Heart right ventricle (tissue), 16 donors: ENCODE results near the gene ALG10B. TPM values are rescaled to one million over a fixed set of nuclear protein-coding genes. Genes with fewer than 3 reads are reported as not detected.

ENCODE experiments used
- ATAC-seq, 8 donors: fragments of 200-7000 bp; cut with Tn5 transposase; one replicate each; pipeline ENCODE4 v1.9.1; 2020; ENCODE audit warnings: mild to moderate bottlenecking in 8 of 8, moderate library complexity in 8 of 8, moderate number of reproducible peaks in 1 of 8
- DNase-seq, 2 donors: peaks; one replicate each; pipeline ENCODE4 v3.0.0-alpha.2; 2020
- H3K27ac ChIP-seq, 10 donors: fragments of 200-600 bp; sonication (generic) in 2 of 10; one replicate each; pipeline versions ENCODE4 v1.5.0 to v1.8.0; 2020 to 2022; ENCODE audit warnings: mild to moderate bottlenecking in 3 of 10
- H3K27me3 ChIP-seq, 7 donors: fragments of 200-600 bp; one replicate each; pipeline ENCODE4 v1.8.0; 2021 to 2022; ENCODE audit warnings: mild to moderate bottlenecking in 2 of 7
- H3K36me3 ChIP-seq, 9 donors: fragments of 200-600 bp; sonication (generic) in 1 of 9; one replicate each; pipeline versions ENCODE4 v1.5.0 to v1.8.0; 2020 to 2022; ENCODE audit warnings: mild to moderate bottlenecking in 2 of 9
- H3K4me1 ChIP-seq, 9 donors: fragments of 200-600 bp; sonication (generic) in 1 of 9; one replicate each; pipeline versions ENCODE4 v1.5.0 to v1.8.0; 2020 to 2022; ENCODE audit warnings: mild to moderate bottlenecking in 4 of 9
- H3K4me3 ChIP-seq, 10 donors: fragments of 200-600 bp; sonication (generic) in 2 of 10; one replicate each; pipeline versions ENCODE4 v1.5.0 to v1.8.0; 2020 to 2022; ENCODE audit warnings: mild to moderate bottlenecking in 7 of 10, moderate library complexity in 2 of 10
- H3K9me3 ChIP-seq, 11 donors: fragments of 200-600 bp in 10 of 11; sonication (generic) in 2 of 11; one replicate each; pipeline versions ENCODE4 v1.5.0 to v1.8.0; 2013 to 2022; ENCODE audit warnings: mild to moderate bottlenecking in 2 of 11, control low read depth in 1 of 11, moderate library complexity in 1 of 11
- CTCF ChIP-seq, 9 donors: fragments of 200-600 bp; sonication (generic) in 2 of 9; IDR thresholded peaks; one replicate each; pipeline versions ENCODE4 v1.5.0 to v1.8.0; 2021 to 2022; ENCODE audit warnings: antibody characterized with exemption in 9 of 9, mild to moderate bottlenecking in 5 of 9, moderate library complexity in 1 of 9
- WGBS, 2 donors: extraction: QIAGEN DNeasy Blood & Tissue Kit; methylation state at CpG; one replicate each; pipeline ENCODE4 v1.1.7; 2013; ENCODE audit warnings: inconsistent platforms in 1 of 2; 5-methylcytosine and 5-hydroxymethylcytosine counted together
- intact Hi-C, 10 donors: fragments of 100-400 bp; cut with DNase I; formaldehyde crosslinking; loops; one replicate each; pipeline versions ENCODE4 v1.11.1 to v1.14.2; 2022
- polyA plus RNA-seq, 2 donors: library from polyadenylated mRNA; stranded (reverse); fragments of 200-250 nt; gene quantifications; one replicate each; pipeline ENCODE4 v1.2.3, GENCODE V29; 2013
- total RNA-seq, 10 donors: library from RNA; stranded (reverse); fragmentation: NEBNext Ultra II Directional in 3 of 10; extraction: Animal tissue kit (Norgen Biotek cat#: 25700) in 3 of 10; gene quantifications; one replicate each; pipeline versions ENCODE4 v1.2.1 to v1.2.4, GENCODE V29; 2021 to 2023
- donor health status: Arrhythmogenic right ventricular cardiomyopathy.
- donor health status: ischemic (EF 13 %, LVEDD 7.1; RV severe dilation, severe dysfunction).
- donor health status: healthy with polysubstance abuse.
- donor health status: DM: no; HTN: yes; CAD: no.
- donor health status: DM: no; HTN: no; CAD: no.
- donor health status: ischemic (EF 25% LVEDD 6.9; RV normal size, moderate dysfunction).
- donor health status: ischemic (EF 25% LVEDD 5.7; RV mildly dilated, moderate dysfunction).
- donor health status: healthy.
- donor health status: DM: yes; HTN: yes; CAD: no.
- donor health status: Ischemic cardiomyopathy.
- donor health status: ischemic (EF 35%, LVEDD 5.7; RV mildly dilated, moderate dysfunction).
- donor health status: nonischemic (EF 11% LVEDD 7.7; RV severe dilation, severe dysfunction).
- donor health status: DM: yes; HTN: yes; CAD: no.
- donor health status: PGD.
- donor health status: ischemic (EF 29% LVEDD 5.4; RV normal size, mild dysfunction).
- donor health status: nonischemic (EF 23%, LVEDD 6.1; RV moderate dilation, normal function).

The ALG10B gene
- total and polyA plus RNA-seq, 12 donors = 0.97 to 7.4 (median 5.1) TPM

- no peak overlapping the region for H3K4me3 ChIP-seq
- intact Hi-C loops = no loop called here
- DNase-seq = no peak
- no peak for ATAC-seq
- no peak for TF ChIP-seq CTCF (IDR thresholded peaks at IDR 0.05)
- H3K9me3 ChIP-seq = no peaks in the 10 kb centered on the region
- H3K27ac ChIP-seq = no peak overlapping the region
- H3K36me3 ChIP-seq = no peaks in the 10 kb centered on the region
- H3K27me3 ChIP-seq = no peaks in the 10 kb centered on the region
- no peaks in the 10 kb centered on the region for H3K4me1 ChIP-seq
- WGBS, 2 donors = 87 to 88% methylated on average over 4 of the region's 4 CpGs
These were observed 53.7 kb downstream of the ALG10B start for GRCh38 chr12:38370311-38370710.

GRCh38 chr12:38373784-38374183, 57.2 kb downstream of the ALG10B start:
- H3K4me3 ChIP-seq = no peak overlapping the region
- 39 to 43% methylated on average over 2 of the region's 2 CpGs for whole genome bisulfite sequencing, 2 donors
- ATAC-seq (no peak), DNase-seq (no peak)
- intact Hi-C loops = no loop called here
- no peak for TF ChIP-seq CTCF (IDR thresholded peaks at IDR 0.05)
- H3K9me3 ChIP-seq = peaks cover 0 to 7% (median 0%) of the 10 kb centered on the region in 11 donors
- H3K27ac ChIP-seq = no peak overlapping the region
- H3K27me3 ChIP-seq = no peaks in the 10 kb centered on the region
- H3K36me3 ChIP-seq = no peaks in the 10 kb centered on the region
- H3K4me1 ChIP-seq = no peaks in the 10 kb centered on the region

GRCh38 chr12:38374751-38375150, 58.2 kb downstream of the ALG10B start:
- peaks cover 0 to 12% (median 0%) of the 10 kb centered on the region in 11 donors for H3K9me3 ChIP-seq
- no peak for DNase-seq
- H3K4me1 ChIP-seq = no peaks in the 10 kb centered on the region
- H3K4me3 ChIP-seq = no peak overlapping the region
- H3K36me3 ChIP-seq = no peaks in the 10 kb centered on the region
- no peaks in the 10 kb centered on the region for H3K27me3 ChIP-seq
- no peak overlapping the region for H3K27ac ChIP-seq
- no peak for TF ChIP-seq CTCF (IDR thresholded peaks at IDR 0.05)
- intact Hi-C loops = no loop called here
- no peak for ATAC-seq
